Measurements from ENCODE around the gene ZMYND8.
"Not testable (repeated sequence)": the region's sequence is repeated elsewhere in the genome, so short reads cannot be mapped to it uniquely, and the experiment has no call there.

Gene ZMYND8

DNA sequence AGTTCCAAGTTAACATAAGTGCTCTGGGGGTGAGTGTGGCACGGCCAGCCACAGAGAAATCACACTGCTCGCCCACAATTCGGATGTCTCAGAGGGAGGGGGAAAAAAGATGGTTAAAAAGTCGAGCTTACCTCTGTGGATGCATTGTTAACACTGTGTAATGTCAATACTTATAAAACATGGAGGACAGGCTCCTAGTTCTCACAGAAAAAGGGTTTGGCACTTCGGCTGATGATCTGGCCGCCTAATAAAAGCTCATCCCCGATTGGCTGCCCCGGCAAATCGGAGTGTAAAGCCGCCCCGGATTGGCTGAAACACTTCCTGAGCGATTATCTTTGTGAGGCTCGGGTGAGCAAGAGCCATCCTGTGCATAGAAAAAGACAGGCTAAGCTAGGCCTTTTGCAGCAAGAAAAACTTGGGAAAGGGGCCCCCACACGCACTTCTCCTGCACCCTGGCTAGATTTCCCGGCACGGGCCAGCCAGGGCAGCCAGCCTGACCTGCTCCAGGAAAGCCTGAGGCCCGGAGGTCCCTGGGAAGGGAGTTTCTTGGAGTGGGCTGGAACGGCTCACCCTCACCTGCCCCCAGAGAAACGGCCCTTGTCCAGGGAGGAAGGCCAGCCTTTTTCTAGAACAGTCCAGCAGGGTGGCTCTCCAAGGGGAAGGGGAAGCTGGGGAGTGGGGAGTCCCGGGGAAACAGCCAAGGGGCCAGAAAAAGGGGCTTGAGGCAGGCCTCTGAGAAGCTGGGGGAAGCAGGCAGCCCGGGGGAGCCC, at the start of gene ZMYND8:
ZMYND8 (minus strand) TSS at position 174 of the 770 bp plus-strand sequence; CDS start at position 145, 29 bp downstream.
- peak; percentile 97 to 98 for DNase-seq

DNA sequence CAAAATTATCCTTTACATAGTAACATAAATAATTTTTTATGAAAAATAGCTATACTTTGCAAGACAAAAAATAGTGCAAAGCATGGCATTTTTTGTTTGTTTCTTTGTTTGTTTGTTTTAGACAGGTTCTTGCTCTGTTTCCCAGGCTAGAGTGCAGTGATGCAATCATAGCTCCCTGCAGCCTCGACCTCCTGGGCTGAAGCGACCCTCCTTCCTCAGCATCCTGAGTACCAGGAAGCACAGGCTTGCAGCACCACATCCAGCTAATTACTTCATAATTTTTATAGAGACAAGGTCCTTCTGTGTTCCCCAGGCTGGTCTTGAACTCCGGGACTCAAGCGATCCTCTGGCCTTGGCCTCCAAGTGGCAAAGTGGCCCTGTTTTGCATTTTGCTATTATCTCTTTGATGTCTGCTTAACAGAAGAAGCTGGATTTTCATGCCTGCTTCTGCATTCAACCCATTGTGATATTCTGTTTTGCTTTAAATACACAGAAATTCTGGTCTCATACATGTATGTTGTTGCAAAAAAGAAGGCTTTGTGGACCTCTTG, 49.4 kb upstream of the ZMYND8 start:
- no peak for DNase-seq

DNA sequence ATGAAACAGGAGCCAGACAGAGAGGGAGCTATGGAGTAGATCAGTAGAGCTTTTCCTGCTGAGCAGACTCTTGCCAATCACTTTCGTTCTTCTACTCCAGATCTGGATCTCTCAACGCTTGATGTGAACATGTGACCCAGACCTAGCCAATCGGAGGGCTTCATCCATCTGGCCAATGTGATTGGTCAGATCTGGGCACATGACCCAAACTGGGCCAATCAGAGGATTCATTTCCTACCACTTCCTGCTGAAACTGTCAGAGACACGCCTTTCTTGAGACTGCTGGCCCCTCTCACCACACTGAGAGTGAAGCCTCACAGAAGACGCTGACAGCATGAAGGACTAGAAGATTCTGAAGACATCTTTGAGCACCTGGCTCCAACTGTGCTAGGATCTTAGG, 44.2 kb upstream of the ZMYND8 start:
- no peak for DNase-seq

DNA sequence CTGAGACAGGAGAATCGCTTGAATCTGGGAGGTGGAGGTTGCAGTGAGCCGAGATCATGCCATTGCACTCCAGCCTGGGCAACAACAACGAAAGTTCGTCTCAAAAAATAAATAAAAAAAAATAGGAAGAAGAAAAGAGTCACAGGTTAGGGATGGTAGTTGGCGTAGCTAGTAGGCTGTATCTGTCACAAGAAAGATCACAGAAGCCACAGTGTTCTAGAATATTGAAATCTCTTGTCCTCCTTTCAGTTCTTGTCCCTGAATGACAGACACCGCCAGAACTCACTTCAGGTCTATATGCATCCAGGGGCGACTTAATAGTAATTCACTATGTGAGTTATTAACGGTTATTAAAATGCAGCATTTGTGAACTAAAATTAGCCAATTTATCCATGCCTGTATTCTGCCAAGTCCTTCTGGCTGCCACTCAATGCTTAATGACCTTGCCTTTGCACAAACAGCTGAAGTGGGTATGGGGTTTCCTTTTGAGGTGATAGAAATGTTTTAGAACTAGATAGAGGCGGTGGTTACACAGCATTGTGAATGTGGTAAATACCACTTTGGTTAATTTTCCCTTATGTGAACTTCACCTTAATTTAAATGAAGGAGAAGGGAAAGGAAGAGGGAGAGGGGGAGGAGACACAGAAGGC, 41.3 kb upstream of the ZMYND8 start:
- no peak for DNase-seq

DNA sequence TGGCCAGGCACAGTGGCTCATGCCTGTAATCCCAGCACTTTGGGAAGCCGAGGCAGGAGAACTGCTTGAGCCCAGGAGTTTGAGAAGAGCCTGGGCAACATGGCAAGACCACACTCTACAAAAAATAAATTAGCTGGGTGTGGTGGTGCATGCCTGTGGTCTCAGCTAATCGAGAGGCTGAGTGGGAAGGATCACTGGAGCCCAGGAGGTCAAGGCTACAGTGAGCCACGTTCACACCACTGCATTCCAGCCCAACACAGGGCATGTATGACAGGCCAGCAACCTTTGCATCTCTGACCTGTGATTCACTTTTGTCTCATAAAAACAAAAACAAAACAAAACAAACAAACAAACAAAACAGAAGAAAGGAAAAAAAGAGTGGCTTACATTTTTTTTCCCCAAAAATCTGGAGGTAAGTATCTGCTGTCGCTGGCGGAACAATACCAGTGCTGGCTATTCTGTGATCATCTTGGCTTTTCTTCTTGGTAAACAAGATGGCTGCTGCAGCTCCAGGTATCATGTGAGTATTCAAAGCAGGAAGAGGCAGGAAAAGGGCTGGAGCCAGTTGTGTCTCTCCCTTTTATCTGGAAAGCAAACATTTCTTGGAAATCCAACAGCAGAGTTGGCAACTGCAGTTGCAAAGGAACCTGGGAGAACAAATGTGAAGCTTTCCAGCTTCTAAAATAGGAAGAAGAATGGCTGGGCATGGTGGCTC, 40.4 kb upstream of the ZMYND8 start:
- DNase-seq, result no peak

DNA sequence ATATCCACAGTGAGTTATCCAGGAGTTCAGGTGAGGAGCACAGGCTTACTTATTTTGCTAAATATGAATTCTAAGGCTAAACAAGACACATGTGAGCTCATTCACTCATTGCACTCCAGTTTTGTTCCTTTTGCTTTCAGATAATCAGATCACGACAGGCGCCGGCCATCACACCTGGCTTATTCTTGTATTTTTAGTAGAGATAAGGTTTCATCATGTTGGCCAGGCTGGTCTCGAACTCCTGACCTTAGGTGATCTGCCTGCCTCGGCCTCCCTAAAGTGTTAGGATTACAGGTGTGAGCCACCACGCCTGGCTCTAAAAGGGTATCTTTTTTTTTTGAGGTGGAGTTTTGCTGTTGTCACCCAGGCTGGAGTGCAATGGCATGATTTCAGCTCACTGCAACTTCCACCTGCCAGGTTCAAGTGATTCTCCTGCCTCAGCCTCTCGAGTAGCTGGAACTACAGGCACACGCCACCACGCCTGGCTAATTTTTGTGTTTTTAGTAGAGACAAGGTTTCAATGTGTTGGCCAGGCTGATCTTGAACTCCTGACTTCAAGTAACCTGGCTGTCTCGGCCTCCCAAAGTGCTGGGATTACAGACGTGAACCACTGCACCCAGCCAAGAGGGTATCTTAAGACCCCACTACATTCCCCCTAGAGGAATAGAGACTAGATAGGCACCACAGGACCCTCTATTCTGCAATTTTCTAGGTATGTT, 37.5 kb upstream of the ZMYND8 start:
- DNase-seq, result not testable (repeated sequence)

DNA sequence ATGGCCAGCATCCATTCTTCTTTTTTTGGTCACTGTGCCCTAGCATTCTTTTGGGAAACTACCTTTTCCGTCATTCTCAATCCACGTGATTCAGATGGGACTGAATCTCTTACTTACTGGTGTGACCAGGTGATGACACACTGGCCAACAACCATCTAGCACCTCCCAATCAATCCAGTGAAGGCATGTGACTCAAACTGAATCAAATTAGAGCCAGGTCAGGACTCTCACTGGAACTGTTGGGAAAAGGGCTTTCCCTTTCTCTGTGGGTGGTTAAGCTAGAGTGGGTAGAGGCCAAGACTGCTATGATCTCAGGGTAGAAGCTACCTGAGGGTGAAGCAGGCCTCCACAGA, 36.2 kb upstream of the ZMYND8 start:
- no peak for DNase-seq

DNA sequence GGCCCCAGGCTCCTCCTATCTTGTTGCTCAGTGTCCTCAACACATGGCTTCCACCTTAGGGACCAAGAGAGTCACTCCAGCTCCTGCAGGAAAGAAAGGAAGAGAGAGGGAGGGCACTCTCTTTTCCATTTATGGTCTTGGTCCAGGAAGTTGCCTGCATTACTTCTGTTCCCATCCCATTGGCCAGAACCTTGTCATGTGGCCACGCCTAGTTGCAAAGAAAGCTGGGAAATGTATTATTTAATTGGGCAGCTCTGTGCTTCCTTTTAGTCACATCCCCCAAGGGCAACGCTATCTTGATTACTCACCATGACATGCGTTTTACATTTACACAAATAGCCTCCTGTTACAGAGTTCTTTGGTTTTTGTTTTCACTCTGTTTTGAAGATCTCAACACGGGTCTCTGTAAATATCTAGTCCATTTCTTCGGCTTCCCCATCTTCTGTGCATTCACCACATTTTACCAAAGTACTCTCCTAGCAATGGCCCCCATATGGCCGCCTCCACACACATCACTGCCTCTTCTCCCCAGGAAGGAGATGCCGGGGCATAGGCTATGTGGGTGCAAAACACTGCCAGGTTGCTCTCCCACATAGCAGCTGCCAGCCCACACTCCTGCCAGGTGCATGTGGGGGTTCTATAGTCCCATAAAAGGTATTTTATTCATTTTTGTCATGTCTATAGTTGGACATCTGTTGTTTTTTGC, 35.7 kb upstream of the ZMYND8 start:
- peak in 1 of 2 donors; percentile 57 for DNase-seq

DNA sequence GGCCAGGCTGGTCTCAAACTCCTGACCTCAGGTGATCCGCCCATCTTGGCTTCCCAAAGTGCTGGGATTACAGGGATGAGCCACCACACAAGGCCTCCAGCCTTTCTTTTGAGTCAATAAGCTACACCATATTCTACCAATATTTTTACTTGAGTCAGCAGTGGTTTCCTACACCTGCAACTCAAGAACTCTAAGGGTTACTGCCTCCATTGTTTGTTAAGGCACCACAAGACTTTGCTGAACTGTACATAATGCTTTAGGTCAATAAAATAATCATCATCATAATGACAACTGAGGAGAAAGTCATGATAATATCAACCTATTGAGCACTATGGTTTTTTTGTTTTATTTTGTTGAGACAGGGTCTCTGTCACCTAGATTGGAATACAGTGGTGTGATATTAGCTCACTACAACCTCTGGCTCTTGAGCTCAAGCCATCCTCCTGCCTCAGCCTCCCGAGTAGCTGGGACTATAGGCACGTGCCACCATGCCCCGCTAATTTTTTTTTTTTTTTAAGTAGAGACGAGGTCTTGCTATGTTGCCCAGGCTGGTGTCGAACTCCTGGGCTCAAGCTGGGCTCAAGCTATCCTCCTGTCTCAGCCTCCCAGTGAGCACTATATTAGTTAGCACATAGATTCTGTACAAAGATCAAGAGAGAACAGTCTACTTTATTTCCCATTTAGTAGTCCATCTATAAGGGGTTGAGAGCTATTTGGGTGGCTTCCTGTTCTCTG, 34.9 kb upstream of the ZMYND8 start:
- no peak for DNase-seq

DNA sequence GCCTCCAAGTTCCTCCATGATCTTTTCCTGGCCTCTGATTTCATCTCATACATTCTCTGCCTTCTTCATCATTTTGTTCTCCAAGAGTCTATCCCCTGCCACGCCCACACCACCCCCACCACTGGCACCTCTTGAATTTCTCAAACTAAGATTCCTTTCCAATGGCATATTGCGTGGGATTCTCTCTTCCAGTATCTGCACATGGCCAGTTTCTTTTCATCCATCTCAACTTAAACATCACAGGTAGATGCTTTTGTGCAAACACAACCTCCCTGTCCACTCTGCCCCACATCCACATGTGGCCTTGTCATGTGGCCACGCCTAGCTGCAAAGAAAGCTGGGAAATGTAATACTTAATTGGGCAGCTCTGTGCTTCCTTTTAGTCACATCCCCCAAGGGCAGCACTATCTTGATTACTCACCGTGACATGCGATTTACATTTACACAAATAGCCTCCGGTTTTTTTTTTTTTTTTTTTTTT, 33.4 kb upstream of the ZMYND8 start:
- no peak for DNase-seq

DNA sequence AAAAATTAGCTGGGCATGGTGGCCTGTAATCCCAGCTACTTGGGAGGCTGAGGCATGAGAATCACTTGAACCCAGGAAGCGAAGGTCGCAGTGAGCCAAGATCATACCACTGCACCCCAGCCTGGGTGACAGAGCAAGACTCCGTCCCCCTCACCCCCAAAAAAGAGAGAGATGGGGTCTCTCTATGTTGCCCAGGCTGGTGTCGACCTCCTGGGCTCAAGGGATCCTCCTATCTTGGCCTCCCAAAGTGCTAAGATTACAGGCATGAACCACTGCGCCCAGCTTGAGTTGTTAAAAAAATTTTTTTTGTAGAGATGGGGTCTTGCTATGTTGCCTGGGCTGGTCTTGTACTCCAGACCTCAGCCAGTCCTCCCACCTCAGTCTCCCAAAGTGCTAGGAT, 29.5 kb upstream of the ZMYND8 start:
- DNase-seq, result not testable (repeated sequence)

DNA sequence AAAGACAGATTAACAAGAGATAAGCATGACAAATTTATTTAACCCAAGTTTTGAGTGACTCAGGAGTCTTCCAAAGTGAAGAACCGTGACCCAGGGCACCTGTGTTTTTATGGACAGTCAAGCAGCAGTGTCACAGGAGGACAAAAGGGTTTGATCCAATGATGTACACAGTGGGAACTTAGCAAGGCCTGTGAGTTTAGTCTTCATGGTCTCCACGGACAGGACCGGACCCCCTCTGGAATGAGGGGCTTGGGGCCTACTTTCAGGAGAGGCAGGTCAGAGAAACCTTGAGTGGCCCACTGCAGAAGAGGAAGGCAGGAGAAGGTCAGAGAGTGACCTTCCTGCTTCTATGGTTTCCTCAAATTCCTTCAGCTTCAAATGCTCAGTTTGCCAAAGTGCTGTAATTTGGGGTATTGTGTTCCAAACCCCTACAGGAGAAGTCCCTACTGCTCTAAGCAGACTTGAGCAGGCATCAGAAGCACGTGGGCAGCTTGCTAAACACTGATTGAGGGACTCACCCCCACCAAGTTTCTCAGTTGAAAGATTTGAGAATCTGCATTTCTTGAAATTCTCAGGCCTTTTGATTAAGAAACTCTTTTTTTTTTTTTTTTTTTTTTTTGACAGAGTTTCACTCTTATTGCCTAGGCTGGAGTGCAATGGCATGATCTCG, 26.4 kb upstream of the ZMYND8 start:
- no peak for DNase-seq

DNA sequence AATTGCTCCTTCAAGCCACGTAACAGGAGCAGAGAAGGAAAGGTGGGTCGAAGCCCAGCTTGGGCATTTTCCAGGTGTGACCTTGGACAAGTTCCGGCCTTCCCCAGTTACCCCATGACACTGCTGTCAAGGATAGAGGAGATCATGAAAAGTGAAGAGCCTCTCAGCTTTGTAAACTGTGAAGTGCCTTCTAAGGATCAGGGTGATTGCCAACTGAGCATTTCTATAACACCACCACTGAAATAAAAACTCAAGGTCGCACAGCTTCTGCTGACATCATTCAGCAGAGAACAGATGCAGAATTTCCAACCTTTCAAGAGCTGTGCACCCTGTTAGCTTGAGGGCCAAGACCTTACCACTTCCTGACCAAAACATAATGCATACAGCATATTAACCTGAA, 24.0 kb upstream of the ZMYND8 start:
- no peak for DNase-seq

DNA sequence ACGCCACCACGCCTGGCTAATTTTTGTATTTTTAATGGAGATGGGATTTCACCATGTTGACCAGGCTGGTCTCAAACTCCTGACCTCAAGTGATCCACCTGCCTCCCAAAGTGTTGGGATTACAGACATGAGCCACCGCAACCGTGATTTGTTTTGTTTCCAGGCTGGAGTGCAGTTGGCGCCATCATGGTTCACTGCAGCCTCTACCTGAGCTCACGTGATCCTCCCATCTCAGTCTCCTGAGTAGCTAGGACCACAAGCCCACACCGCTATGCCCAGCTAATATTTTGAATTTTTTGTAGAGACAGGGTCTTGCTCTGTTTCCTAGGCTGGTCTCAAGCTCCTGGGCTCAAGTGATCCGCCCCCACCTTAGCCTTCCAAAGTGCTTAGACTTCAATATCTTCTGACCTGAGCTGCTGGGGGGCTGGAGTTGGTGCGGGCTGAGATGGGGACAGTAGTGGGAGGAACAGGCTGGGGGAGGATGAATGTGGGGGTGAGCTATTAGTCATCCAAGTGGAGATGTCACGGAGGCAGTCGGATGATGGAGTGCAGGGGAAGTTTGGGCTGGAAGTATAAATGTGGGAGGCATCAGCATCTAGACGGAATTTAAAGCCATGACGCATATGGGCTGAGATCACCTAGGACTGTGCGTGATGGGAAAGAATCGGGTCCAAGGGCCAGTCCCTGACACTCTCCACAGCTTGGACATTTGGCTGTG, 23.1 kb upstream of the ZMYND8 start:
- DNase-seq, result no peak

DNA sequence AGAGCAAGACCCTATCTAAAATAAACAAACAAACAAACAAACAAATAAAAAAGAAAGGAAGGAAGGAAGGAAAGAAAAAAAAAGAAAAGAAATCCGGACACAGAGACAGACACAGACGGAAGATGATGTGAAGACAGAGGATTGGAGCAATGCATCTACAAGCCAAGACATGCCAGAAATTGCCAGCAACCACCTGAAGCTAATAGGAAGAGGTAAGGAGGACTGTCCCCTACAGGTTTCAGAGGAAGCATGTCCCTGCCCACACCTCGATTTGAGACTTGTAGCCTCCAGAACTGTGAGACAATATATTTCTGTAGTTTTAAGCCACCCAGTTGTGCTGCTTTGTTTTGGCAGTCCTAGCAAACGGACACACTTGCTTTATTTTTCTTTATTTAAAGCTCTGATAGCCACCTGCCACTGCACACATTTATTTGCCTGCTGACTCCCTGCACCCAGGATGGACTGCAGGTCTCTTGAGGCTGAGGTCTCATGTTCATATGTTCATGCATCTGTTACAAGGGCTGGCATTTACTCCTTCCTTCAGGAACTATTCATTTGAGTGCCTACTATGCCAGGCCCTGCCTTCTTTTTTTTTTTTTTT, 20.7 kb upstream of the ZMYND8 start:
- no peak for DNase-seq

DNA sequence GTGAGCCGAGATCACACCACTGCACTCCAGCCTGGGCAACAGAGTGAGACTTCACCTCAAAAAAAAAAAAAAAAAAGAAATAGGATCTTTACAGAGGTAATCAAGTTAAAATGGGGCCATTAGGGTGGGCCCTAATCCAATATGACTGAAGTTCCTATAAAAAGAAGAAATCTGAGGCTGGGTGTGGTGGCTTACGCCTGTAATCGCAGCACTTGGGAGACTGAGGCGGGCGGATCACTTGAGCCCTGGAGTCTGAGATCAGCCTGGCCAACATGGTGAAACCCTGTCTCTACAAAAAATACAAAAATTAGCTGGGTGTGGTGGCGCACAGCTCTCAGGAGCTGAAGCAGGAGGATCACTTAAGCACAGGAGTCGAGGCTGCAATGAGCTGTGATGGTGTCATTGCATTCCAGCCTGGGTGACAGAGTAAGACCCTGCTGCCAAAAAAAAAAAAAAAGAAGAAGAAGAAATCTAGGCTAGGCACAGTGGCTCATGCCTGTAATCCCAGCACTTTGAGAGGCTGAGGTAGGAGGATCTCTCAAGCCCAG, 19.7 kb upstream of the ZMYND8 start:
- DNase-seq, result not testable (repeated sequence)

DNA sequence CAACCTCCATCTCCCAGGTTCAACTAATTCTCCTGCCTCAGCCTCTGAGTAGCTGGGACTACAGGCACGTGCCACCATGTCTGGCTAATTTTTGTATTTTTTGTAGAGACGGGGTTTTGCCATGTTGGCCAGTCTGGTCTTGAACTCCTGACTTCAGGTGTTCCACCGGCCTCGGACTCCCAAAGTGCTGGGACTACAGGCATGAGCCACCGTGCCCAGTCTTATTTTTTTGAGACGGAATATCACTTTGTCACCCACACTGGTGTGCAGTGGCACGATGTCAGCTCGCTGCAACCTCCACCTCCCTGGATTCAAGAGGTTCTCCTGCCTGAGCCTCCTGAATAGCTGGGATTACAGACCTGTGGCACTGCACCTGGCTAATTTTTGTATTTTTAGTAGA, 17.6 kb upstream of the ZMYND8 start:
- DNase-seq, result not testable (repeated sequence)

DNA sequence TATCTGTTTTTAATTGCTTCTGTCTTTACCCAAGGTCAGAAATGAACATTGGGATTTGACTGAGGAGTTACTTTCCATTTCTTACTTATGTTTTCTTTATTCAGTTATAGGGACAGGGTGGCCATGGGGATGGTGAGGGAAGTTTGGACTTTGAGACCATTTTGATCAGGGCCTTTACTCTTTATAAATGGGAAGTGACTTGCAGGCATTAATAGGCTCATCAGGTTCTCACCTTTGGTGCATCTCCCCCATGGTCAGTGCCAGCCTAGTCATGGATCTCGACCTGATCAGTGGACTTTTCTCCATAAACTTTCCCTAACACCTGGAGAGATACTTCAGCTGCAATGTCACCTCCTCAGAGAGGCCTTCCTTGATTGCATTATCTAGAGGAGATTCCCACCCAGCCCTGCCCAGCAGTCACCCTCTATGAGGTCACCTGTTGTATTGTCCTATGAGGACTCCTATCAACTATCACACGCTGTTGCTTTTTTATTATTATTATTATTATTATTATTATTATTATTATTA, 16.8 kb upstream of the ZMYND8 start:
- DNase-seq, result no peak

Measured in hippocampal formation (tissue), 2 donors.